Esophagus mucosa (tissue), 1 donor: ENCODE measurements around the gene SPDYE2. TPM values are rescaled to one million over a fixed set of nuclear protein-coding genes. Genes with fewer than 3 reads are reported as not detected.
"Not testable (repeated sequence)": the region's sequence is repeated elsewhere in the genome, so short reads cannot be mapped to it uniquely, and the experiment has no call there.

Source experiments
- ATAC-seq: fragments of 200-7000 bp; cut with Tn5 transposase; one replicate; pipeline ENCODE4 v1.9.1; 2020
- total RNA-seq: library from RNA; stranded (reverse); gene quantifications from one replicate; pipeline ENCODE4 v1.2.4, GENCODE V29; 2023
- donor health status: DM: yes; HTN: yes; CAD: no.

Gene SPDYE2
- total RNA-seq, result not detected

GRCh38 chr7:102550808-102551422 is at the start of gene SPDYE2:
Gene SPDYE2 (plus strand): TSS chr7:102551226. CDS start chr7:102553256, 2,030 bp downstream.
- peak; percentile 47 for ATAC-seq

GRCh38 chr7:102503141-102503540 is 47.9 kb upstream of the SPDYE2 start:
- not testable (repeated sequence) for ATAC-seq

- ATAC-seq, result peak; percentile 81
Measured at GRCh38 chr7:102505298-102506185, 45.5 kb upstream of the SPDYE2 start.

GRCh38 chr7:102507410-102508088 is 43.5 kb upstream of the SPDYE2 start:
- ATAC-seq, result not testable (repeated sequence)

GRCh38 chr7:102510575-102510974 is 40.5 kb upstream of the SPDYE2 start:
- ATAC-seq, result not testable (repeated sequence)

GRCh38 chr7:102511860-102512522 is 39.0 kb upstream of the SPDYE2 start:
- peak; percentile 23 for ATAC-seq

- ATAC-seq, result not testable (repeated sequence)
Measured at GRCh38 chr7:102512642-102513221, 38.3 kb upstream of the SPDYE2 start.

GRCh38 chr7:102514881-102515721 is 35.9 kb upstream of the SPDYE2 start:
- peak; percentile 40 for ATAC-seq

- not testable (repeated sequence) for ATAC-seq
Measured at GRCh38 chr7:102515889-102516288, 35.1 kb upstream of the SPDYE2 start.

- peak; percentile 20 for ATAC-seq
Measured at GRCh38 chr7:102516951-102517350, 34.1 kb upstream of the SPDYE2 start.

- ATAC-seq, result peak; percentile 96
Measured at GRCh38 chr7:102517550-102518147, 33.4 kb upstream of the SPDYE2 start, which contains the start of gene RASA4B. Gene RASA4B (minus strand): TSS chr7:102517777. CDS start chr7:102517710, 67 bp downstream.

GRCh38 chr7:102520797-102521196 is 30.2 kb upstream of the SPDYE2 start:
- not testable (repeated sequence) for ATAC-seq

GRCh38 chr7:102524803-102525202 is 26.2 kb upstream of the SPDYE2 start:
- ATAC-seq, result peak; percentile 19

- ATAC-seq, result not testable (repeated sequence)
Measured at GRCh38 chr7:102527182-102527581, 23.8 kb upstream of the SPDYE2 start.

- ATAC-seq, result peak; percentile 17
Measured at GRCh38 chr7:102527822-102528793, 22.9 kb upstream of the SPDYE2 start.

- ATAC-seq, result peak; percentile 41
Measured at GRCh38 chr7:102531583-102531982, 19.4 kb upstream of the SPDYE2 start.

GRCh38 chr7:102532127-102532526 is 18.9 kb upstream of the SPDYE2 start:
- peak; percentile 20 for ATAC-seq

GRCh38 chr7:102535062-102535615 is 15.9 kb upstream of the SPDYE2 start:
- ATAC-seq, result not testable (repeated sequence)

GRCh38 chr7:102540604-102541003 is 10.4 kb upstream of the SPDYE2 start:
- ATAC-seq, result not testable (repeated sequence)
